ENCODE results near the gene CDH4. TPM values are rescaled to one million over a fixed set of nuclear protein-coding genes. Genes with fewer than 3 reads are reported as not detected.

Gene CDH4
- total RNA-seq, 3 donors from 2014 or later (not counting 1 experiment from before 2014, with no cell fraction given) = 0.18 TPM; not detected in 2

DNA sequence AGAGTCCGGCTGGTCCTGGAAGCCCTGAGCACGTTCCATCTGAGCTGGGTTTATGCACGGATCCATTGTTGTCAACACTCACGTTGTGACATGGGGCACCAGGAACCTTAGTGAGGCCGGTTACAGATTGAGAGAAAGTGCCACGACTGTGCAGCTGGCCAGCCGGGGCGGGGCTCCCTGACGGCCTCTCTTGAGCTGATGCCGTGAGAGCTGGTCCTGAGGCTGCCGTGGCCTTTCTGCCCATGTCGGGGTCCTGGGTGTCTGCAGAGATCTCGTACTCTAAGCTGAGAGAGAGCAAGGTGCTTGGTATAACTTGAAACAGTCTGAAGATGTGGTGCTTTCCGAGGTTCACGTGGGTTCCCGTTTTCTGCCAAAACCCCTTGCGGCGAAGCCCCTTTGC lies 10.0 kb downstream of the CDH4 start:
- Histone ChIP-seq H3K9me3 (ENCODE audit: control insufficient read depth, insufficient read depth, low read length) (no peaks in the 10 kb centered on the region), H3K27ac (ENCODE audit: low read length) (no peak overlapping the region), H3K4me1 (ENCODE audit: control insufficient read depth, insufficient read depth, low read length) (no peaks in the 10 kb centered on the region), H3K27me3 (ENCODE audit: control insufficient read depth, insufficient read depth, low read length) (no peaks in the 10 kb centered on the region), H3K36me3 (ENCODE audit: control insufficient read depth, insufficient read depth, low read length) (no peaks in the 10 kb centered on the region), H3K4me3 (ENCODE audit: low read length) (no peak overlapping the region)
- WGBS (ENCODE audit: insufficient coverage) = 91% methylated on average over 18 of the region's 18 CpGs
- H3K9me3 Mint-ChIP-seq = no peaks in the 10 kb centered on the region
- no peaks in the 10 kb centered on the region for H3K36me3 Mint-ChIP-seq
- DNase-seq (no peak), ATAC-seq (no peak)
- TF ChIP-seq, protein P1, sequence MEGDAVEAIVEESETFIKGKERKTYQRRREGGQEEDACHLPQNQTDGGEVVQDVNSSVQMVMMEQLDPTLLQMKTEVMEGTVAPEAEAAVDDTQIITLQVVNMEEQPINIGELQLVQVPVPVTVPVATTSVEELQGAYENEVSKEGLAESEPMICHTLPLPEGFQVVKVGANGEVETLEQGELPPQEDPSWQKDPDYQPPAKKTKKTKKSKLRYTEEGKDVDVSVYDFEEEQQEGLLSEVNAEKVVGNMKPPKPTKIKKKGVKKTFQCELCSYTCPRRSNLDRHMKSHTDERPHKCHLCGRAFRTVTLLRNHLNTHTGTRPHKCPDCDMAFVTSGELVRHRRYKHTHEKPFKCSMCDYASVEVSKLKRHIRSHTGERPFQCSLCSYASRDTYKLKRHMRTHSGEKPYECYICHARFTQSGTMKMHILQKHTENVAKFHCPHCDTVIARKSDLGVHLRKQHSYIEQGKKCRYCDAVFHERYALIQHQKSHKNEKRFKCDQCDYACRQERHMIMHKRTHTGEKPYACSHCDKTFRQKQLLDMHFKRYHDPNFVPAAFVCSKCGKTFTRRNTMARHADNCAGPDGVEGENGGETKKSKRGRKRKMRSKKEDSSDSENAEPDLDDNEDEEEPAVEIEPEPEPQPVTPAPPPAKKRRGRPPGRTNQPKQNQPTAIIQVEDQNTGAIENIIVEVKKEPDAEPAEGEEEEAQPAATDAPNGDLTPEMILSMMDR (IDR thresholded peaks at IDR 0.05) = no peak
- peaks cover 8 to 19% of the 10 kb centered on the region in 2 donors for H3K27me3 Mint-ChIP-seq (ENCODE audit: low read depth in 2 of 2)
- intact Hi-C loops (cut with micrococcal nuclease) = loop anchor here (5.0 kb wide), 1 partner anchor 1205 kb away; no protein-coding TSS in a partner anchor
- no peak overlapping the region for H3K4me3 Mint-ChIP-seq
- no peaks in the 10 kb centered on the region for H3K4me1 Mint-ChIP-seq
- H3K27ac Mint-ChIP-seq = no peak overlapping the region

GRCh38 chr20:61262514-61262913 lies 10.5 kb downstream of the CDH4 start:
- no peak overlapping the region for H3K4me3 ChIP-seq (ENCODE audit: low read length)
- peaks cover 7 to 18% of the 10 kb centered on the region in 2 donors for H3K27me3 Mint-ChIP-seq (ENCODE audit: low read depth in 2 of 2)

GRCh38 chr20:61263084-61263695 lies 11.1 kb downstream of the CDH4 start:
- Histone ChIP-seq H3K4me1 (ENCODE audit: control insufficient read depth, insufficient read depth, low read length) (no peaks in the 10 kb centered on the region), H3K27me3 (ENCODE audit: control insufficient read depth, insufficient read depth, low read length) (no peaks in the 10 kb centered on the region), H3K4me3 (ENCODE audit: low read length) (no peak overlapping the region), H3K9me3 (ENCODE audit: control insufficient read depth, insufficient read depth, low read length) (no peaks in the 10 kb centered on the region), H3K27ac (ENCODE audit: low read length) (no peak overlapping the region), H3K36me3 (ENCODE audit: control insufficient read depth, insufficient read depth, low read length) (no peaks in the 10 kb centered on the region)
- H3K4me3 Mint-ChIP-seq = no peak overlapping the region
- peaks cover 7 to 15% of the 10 kb centered on the region in 2 donors for H3K27me3 Mint-ChIP-seq (ENCODE audit: low read depth in 2 of 2)
- H3K27ac Mint-ChIP-seq = no peak overlapping the region
- DNase-seq (peak; percentile 28), ATAC-seq (peak in 1 of 3 donors; percentile 45)
- H3K9me3 Mint-ChIP-seq = no peaks in the 10 kb centered on the region
- no peaks in the 10 kb centered on the region for H3K4me1 Mint-ChIP-seq
- TF ChIP-seq, protein P1 (IDR thresholded peaks at IDR 0.05) = peak; percentile 75
- no peaks in the 10 kb centered on the region for H3K36me3 Mint-ChIP-seq
- WGBS (ENCODE audit: insufficient coverage) = 54% methylated on average over 8 of the region's 10 CpGs
- intact Hi-C loops (cut with micrococcal nuclease) = loop anchor here (5.0 kb wide), 1 partner anchor 1206 kb away; no protein-coding TSS in a partner anchor

More at GRCh38 chr20:61262514-61262913, 10.5 kb downstream of the CDH4 start:
- no peaks in the 10 kb centered on the region for H3K4me1 ChIP-seq (ENCODE audit: control insufficient read depth, insufficient read depth, low read length)
- TF ChIP-seq, protein P1 (IDR thresholded peaks at IDR 0.05) = no peak
- Mint-ChIP-seq H3K36me3 (no peaks in the 10 kb centered on the region), H3K4me3 (no peak overlapping the region), H3K4me1 (no peaks in the 10 kb centered on the region), H3K27ac (no peak overlapping the region), H3K9me3 (no peaks in the 10 kb centered on the region)
- DNase-seq (no peak), ATAC-seq (no peak)
- H3K27ac ChIP-seq (ENCODE audit: low read length) = no peak overlapping the region
- H3K9me3 ChIP-seq (ENCODE audit: control insufficient read depth, insufficient read depth, low read length) = no peaks in the 10 kb centered on the region
- no peaks in the 10 kb centered on the region for H3K36me3 ChIP-seq (ENCODE audit: control insufficient read depth, insufficient read depth, low read length)
- intact Hi-C loops (cut with micrococcal nuclease) = loop anchor here (5.0 kb wide), 1 partner anchor 1205 kb away; no protein-coding TSS in a partner anchor
- no peaks in the 10 kb centered on the region for H3K27me3 ChIP-seq (ENCODE audit: control insufficient read depth, insufficient read depth, low read length)

- intact Hi-C loops (cut with micrococcal nuclease) = loop anchor here (5.0 kb wide), 1 partner anchor 1207 kb away; no protein-coding TSS in a partner anchor
- Histone ChIP-seq H3K27me3 (ENCODE audit: control insufficient read depth, insufficient read depth, low read length) (no peaks in the 10 kb centered on the region), H3K27ac (ENCODE audit: low read length) (no peak overlapping the region)
Measured at GRCh38 chr20:61263938-61264337, 11.9 kb downstream of the CDH4 start.

More at GRCh38 chr20:61263938-61264337, 11.9 kb downstream of the CDH4 start:
- Histone ChIP-seq H3K4me3 (ENCODE audit: low read length) (no peak overlapping the region), H3K9me3 (ENCODE audit: control insufficient read depth, insufficient read depth, low read length) (no peaks in the 10 kb centered on the region), H3K4me1 (ENCODE audit: control insufficient read depth, insufficient read depth, low read length) (no peaks in the 10 kb centered on the region), H3K36me3 (ENCODE audit: control insufficient read depth, insufficient read depth, low read length) (no peaks in the 10 kb centered on the region)
- no peak for DNase-seq
- Mint-ChIP-seq H3K4me1 (no peaks in the 10 kb centered on the region), H3K4me3 (no peak overlapping the region), H3K27me3 (ENCODE audit: low read depth in 2 of 2) (peaks cover 7 to 14% of the 10 kb centered on the region in 2 donors), H3K27ac (no peak overlapping the region), H3K36me3 (no peaks in the 10 kb centered on the region), H3K9me3 (no peaks in the 10 kb centered on the region)
- ATAC-seq = no peak
- WGBS (ENCODE audit: insufficient coverage) = 84% methylated on average over 9 of the region's 9 CpGs
- TF ChIP-seq, protein P1 (IDR thresholded peaks at IDR 0.05) = no peak
